ENCODE measurements around the gene MAP3K5. TPM values are rescaled to one million over a fixed set of nuclear protein-coding genes. Genes with fewer than 3 reads are reported as not detected.

Gene MAP3K5
- total RNA-seq, 1 experiment from 2014 or later = 8.1 TPM

DNA sequence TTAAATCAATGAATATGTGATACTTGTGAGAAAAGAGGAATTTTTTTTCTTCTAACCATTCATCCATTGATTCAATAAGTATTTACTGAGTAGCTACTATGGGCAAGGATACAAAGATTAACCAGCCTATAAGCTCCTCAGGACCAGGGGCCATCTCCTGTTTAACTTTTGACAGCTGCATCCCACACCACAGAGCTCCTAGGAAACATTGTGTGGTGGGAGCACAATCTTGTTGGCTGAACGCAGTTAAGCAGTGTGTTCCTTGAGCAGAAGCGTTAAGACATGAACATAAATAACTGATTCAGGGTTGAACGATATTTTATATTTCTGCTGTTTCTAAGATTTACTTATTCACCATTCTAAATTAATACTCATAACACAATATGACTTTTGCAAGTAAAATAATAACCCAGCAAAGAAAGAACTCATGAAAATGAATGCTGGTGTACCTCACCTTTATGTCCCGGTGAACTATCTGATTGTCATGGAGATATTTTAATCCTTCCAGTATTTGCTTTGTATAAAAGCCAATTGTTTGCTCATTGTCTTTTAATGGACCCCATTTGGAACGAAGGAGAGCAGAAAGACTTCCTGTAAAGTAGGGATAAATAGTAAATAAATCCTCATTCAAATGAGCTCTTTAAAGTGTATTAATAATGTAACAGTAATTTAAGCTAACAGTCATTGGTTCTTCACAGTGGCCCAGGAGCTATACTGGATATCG is 179.4 kb downstream of the MAP3K5 start:
- no peak for ATAC-seq
- TF ChIP-seq, protein P1, sequence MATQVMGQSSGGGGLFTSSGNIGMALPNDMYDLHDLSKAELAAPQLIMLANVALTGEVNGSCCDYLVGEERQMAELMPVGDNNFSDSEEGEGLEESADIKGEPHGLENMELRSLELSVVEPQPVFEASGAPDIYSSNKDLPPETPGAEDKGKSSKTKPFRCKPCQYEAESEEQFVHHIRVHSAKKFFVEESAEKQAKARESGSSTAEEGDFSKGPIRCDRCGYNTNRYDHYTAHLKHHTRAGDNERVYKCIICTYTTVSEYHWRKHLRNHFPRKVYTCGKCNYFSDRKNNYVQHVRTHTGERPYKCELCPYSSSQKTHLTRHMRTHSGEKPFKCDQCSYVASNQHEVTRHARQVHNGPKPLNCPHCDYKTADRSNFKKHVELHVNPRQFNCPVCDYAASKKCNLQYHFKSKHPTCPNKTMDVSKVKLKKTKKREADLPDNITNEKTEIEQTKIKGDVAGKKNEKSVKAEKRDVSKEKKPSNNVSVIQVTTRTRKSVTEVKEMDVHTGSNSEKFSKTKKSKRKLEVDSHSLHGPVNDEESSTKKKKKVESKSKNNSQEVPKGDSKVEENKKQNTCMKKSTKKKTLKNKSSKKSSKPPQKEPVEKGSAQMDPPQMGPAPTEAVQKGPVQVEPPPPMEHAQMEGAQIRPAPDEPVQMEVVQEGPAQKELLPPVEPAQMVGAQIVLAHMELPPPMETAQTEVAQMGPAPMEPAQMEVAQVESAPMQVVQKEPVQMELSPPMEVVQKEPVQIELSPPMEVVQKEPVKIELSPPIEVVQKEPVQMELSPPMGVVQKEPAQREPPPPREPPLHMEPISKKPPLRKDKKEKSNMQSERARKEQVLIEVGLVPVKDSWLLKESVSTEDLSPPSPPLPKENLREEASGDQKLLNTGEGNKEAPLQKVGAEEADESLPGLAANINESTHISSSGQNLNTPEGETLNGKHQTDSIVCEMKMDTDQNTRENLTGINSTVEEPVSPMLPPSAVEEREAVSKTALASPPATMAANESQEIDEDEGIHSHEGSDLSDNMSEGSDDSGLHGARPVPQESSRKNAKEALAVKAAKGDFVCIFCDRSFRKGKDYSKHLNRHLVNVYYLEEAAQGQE (IDR thresholded peaks at IDR 0.05; ENCODE audit: insufficient read depth in 1 of 2, low read depth in 2 of 2, low read length in 1 of 2) = no peak
- TF ChIP-seq TCF7L2 (IDR thresholded peaks at IDR 0.05; ENCODE audit: low read depth, low read length) (no peak), SIN3A (IDR thresholded peaks at IDR 0.05; ENCODE audit: borderline replicate concordance, insufficient read depth, low read depth, low read length) (no peak), POLR2AphosphoS5 (IDR thresholded peaks at IDR 0.05; ENCODE audit: low read depth, low read length) (no peak)
- TF ChIP-seq, protein P2, sequence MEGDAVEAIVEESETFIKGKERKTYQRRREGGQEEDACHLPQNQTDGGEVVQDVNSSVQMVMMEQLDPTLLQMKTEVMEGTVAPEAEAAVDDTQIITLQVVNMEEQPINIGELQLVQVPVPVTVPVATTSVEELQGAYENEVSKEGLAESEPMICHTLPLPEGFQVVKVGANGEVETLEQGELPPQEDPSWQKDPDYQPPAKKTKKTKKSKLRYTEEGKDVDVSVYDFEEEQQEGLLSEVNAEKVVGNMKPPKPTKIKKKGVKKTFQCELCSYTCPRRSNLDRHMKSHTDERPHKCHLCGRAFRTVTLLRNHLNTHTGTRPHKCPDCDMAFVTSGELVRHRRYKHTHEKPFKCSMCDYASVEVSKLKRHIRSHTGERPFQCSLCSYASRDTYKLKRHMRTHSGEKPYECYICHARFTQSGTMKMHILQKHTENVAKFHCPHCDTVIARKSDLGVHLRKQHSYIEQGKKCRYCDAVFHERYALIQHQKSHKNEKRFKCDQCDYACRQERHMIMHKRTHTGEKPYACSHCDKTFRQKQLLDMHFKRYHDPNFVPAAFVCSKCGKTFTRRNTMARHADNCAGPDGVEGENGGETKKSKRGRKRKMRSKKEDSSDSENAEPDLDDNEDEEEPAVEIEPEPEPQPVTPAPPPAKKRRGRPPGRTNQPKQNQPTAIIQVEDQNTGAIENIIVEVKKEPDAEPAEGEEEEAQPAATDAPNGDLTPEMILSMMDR (IDR thresholded peaks at IDR 0.05) = no peak
- H3K27ac ChIP-seq (ENCODE audit: low read length) = no peak overlapping the region

DNA sequence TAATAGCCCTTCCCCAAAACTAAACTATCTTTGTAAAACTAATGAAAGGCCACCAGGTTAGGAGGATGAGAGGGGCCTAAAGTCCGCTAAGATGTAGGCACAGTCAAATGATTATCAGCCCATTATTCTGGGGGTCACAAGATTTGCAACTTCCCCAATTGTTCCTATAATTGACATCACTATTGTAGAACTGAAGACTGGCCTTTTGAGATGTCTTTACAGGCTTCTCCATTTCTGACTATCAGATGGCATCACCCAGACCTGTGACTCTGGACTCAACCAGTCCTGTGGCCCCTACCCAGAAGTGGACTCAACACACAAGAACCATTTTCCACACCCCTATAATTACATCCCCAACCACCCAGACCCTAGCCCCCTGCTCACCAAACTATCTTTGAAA is 180.5 kb downstream of the MAP3K5 start:
- ATAC-seq (no peak), DNase-seq (ENCODE audit: low read depth, low spot score) (no peak)
- in situ Hi-C loops (cut with HindIII; ENCODE audit: low pct_unique_long_range_greater_than_20kb, low sequenced_read_pairs) = no loop called here
- CTCF ChIA-PET = no interaction called here
- H3K9me3 ChIP-seq (ENCODE audit: control insufficient read depth, insufficient read depth, low read depth, low read length) = no peaks in the 10 kb centered on the region
- no TSS peak for BruUV-seq (replicated peaks)
- intact Hi-C loops (cut with micrococcal nuclease; ENCODE audit: unreplicated experiment) = no loop called here
- peaks cover 34% of the 10 kb centered on the region for H3K4me1 ChIP-seq (ENCODE audit: control insufficient read depth, insufficient read depth, low read length)
- no peaks in the 10 kb centered on the region for H3K27me3 ChIP-seq (ENCODE audit: control insufficient read depth, insufficient read depth, low read length)
- TF ChIP-seq POLR2AphosphoS5 (IDR thresholded peaks at IDR 0.05; ENCODE audit: low read depth, low read length) (no peak), SIN3A (IDR thresholded peaks at IDR 0.05; ENCODE audit: borderline replicate concordance, insufficient read depth, low read depth, low read length) (no peak), TCF7L2 (IDR thresholded peaks at IDR 0.05; ENCODE audit: low read depth, low read length) (no peak)
- TF ChIP-seq, protein P1 (IDR thresholded peaks at IDR 0.05; ENCODE audit: insufficient read depth in 1 of 2, low read depth in 2 of 2, low read length in 1 of 2) = no peak
- peak overlapping the region; percentile 5 for H3K27ac ChIP-seq (ENCODE audit: low read length)
- POLR2A ChIA-PET = no interaction called here
- no peaks in the 10 kb centered on the region for H3K36me3 ChIP-seq (ENCODE audit: control insufficient read depth, insufficient read depth, low read length)
- H3K4me3 ChIP-seq (ENCODE audit: low read depth in 2 of 2, low read length in 2 of 2) = no peak overlapping the region

More for the DNA sequence above, 179.4 kb downstream of the MAP3K5 start:
- Histone ChIP-seq H3K27me3 (ENCODE audit: control insufficient read depth, insufficient read depth, low read length) (no peaks in the 10 kb centered on the region), H3K4me1 (ENCODE audit: control insufficient read depth, insufficient read depth, low read length) (peaks cover 24% of the 10 kb centered on the region), H3K36me3 (ENCODE audit: control insufficient read depth, insufficient read depth, low read length) (no peaks in the 10 kb centered on the region), H3K9me3 (ENCODE audit: control insufficient read depth, insufficient read depth, low read depth, low read length) (no peaks in the 10 kb centered on the region), H3K4me3 (ENCODE audit: low read depth in 2 of 2, low read length in 2 of 2) (no peak overlapping the region)
- POLR2A ChIA-PET = no interaction called here
- BruUV-seq (replicated peaks) = no TSS peak
- intact Hi-C loops (cut with micrococcal nuclease; ENCODE audit: unreplicated experiment) = no loop called here
- CTCF ChIA-PET = no interaction called here
- no peak for DNase-seq (ENCODE audit: low read depth, low spot score)
- in situ Hi-C loops (cut with HindIII; ENCODE audit: low pct_unique_long_range_greater_than_20kb, low sequenced_read_pairs) = no loop called here

All from Panc1 (cell line).